ENCODE results near the gene CD46.

CD46 gene

GRCh38 chr1:207815466-207815865 is 63.6 kb downstream of the CD46 start:
- Histone ChIP-seq H3K9ac (ENCODE audit: low read depth, low read length, poor library complexity) (no peak overlapping the region), H3K27me3 (ENCODE audit: control insufficient read depth in 3 of 3, insufficient read depth in 3 of 3, low read depth in 1 of 3, low read length in 3 of 3) (no peaks in the 10 kb centered on the region), H2BK5ac (ENCODE audit: low read length) (no peak overlapping the region), H3K36me3 (replicated peaks in 1 of 2; ENCODE audit: control insufficient read depth in 2 of 2, insufficient read depth in 2 of 2, low read length in 2 of 2) (peaks cover 0 to 68% of the 10 kb centered on the region in 2 donors), H4K8ac (ENCODE audit: low read depth, low read length) (no peak overlapping the region), H3K4ac (ENCODE audit: low read length) (no peak overlapping the region), H3K9me3 (replicated peaks in 1 of 2; ENCODE audit: control insufficient read depth in 2 of 2, insufficient read depth in 1 of 2, low read depth in 1 of 2, low read length in 2 of 2) (no peaks in the 10 kb centered on the region), H2AK5ac (ENCODE audit: low read depth, low read length) (no peak overlapping the region), H2BK15ac (ENCODE audit: low read length) (no peak overlapping the region), H3K27ac (replicated peaks; ENCODE audit: low read length) (no peak overlapping the region), H3K79me1 (ENCODE audit: low read depth, low read length) (no peaks in the 10 kb centered on the region), H3K4me2 (ENCODE audit: insufficient read depth, low read length, poor library complexity, severe bottlenecking) (no peak overlapping the region), H3K14ac (ENCODE audit: low read length) (no peak overlapping the region), H2BK120ac (ENCODE audit: low read depth, low read length) (no peak overlapping the region), H3K4me3 (ENCODE audit: low read length in 2 of 2) (no peak overlapping the region), H2AFZ (ENCODE audit: low read length) (no peak overlapping the region), H3K23ac (ENCODE audit: low read depth, low read length, poor library complexity) (no peak overlapping the region), H2BK12ac (ENCODE audit: low read length) (no peak overlapping the region), H4K91ac (ENCODE audit: low read depth, low read length, poor library complexity) (no peak overlapping the region), H3K18ac (ENCODE audit: low read length) (no peak overlapping the region), H3K4me1 (ENCODE audit: control insufficient read depth in 2 of 2, insufficient read depth in 1 of 2, low read depth in 1 of 2, low read length in 2 of 2) (no peaks in the 10 kb centered on the region)
- DNase-seq (ENCODE audit: low spot score) = no peak
- no CpG with 5 or more reads among the region's 8 CpGs for WGBS, 2 donors (ENCODE audit: extremely low coverage in 2 of 2, insufficient read length in 2 of 2, insufficient replicate concordance in 1 of 2)

DNA sequence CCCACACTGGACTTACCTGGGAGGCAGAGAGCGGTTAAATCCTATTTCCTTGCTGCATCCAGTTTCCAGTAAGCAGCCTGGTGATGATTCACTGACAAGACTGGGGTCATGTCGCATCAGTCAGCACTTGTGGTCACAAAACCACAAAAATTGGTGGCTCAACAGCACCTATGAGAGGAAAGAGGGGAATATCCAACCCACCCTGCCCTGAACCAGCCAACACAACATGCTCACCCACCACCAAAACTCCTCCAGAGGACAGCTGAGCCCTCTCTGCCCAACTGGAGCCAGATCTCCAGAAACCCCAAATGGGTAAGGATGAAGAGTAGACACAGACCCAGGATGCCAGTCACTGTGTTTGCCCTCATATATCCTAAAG is 64.0 kb downstream of the CD46 start:
- H3K4me2 ChIP-seq (ENCODE audit: insufficient read depth, low read length, poor library complexity, severe bottlenecking) = no peak overlapping the region
- H2BK120ac ChIP-seq (ENCODE audit: low read depth, low read length) = no peak overlapping the region
- no peak overlapping the region for H3K18ac ChIP-seq (ENCODE audit: low read length)
- H3K14ac ChIP-seq (ENCODE audit: low read length) = no peak overlapping the region
- no peaks in the 10 kb centered on the region for H3K79me1 ChIP-seq (ENCODE audit: low read depth, low read length)
- no peak overlapping the region for H4K8ac ChIP-seq (ENCODE audit: low read depth, low read length)
- no peak overlapping the region for H2BK12ac ChIP-seq (ENCODE audit: low read length)
- H3K4ac ChIP-seq (ENCODE audit: low read length) = no peak overlapping the region
- no peak overlapping the region for H2AFZ ChIP-seq (ENCODE audit: low read length)
- no peak overlapping the region for H3K4me3 ChIP-seq (ENCODE audit: low read length in 2 of 2)
- no peaks in the 10 kb centered on the region for H3K9me3 ChIP-seq (replicated peaks in 1 of 2; ENCODE audit: control insufficient read depth in 2 of 2, insufficient read depth in 1 of 2, low read depth in 1 of 2, low read length in 2 of 2)
- H3K27ac ChIP-seq (replicated peaks; ENCODE audit: low read length) = no peak overlapping the region
- DNase-seq (ENCODE audit: low spot score) = no peak
- no peaks in the 10 kb centered on the region for H3K4me1 ChIP-seq (ENCODE audit: control insufficient read depth in 2 of 2, insufficient read depth in 1 of 2, low read depth in 1 of 2, low read length in 2 of 2)
- no peak overlapping the region for H3K9ac ChIP-seq (ENCODE audit: low read depth, low read length, poor library complexity)
- no peak overlapping the region for H3K23ac ChIP-seq (ENCODE audit: low read depth, low read length, poor library complexity)
- no peak overlapping the region for H2BK5ac ChIP-seq (ENCODE audit: low read length)
- H3K36me3 ChIP-seq (replicated peaks in 1 of 2; ENCODE audit: control insufficient read depth in 2 of 2, insufficient read depth in 2 of 2, low read length in 2 of 2) = peaks cover 0 to 68% of the 10 kb centered on the region in 2 donors
- no CpG with 5 or more reads among the region's 2 CpGs for WGBS, 2 donors (ENCODE audit: extremely low coverage in 2 of 2, insufficient read length in 2 of 2, insufficient replicate concordance in 1 of 2)
- no peak overlapping the region for H2BK15ac ChIP-seq (ENCODE audit: low read length)
- H3K27me3 ChIP-seq (ENCODE audit: control insufficient read depth in 3 of 3, insufficient read depth in 3 of 3, low read depth in 1 of 3, low read length in 3 of 3) = no peaks in the 10 kb centered on the region
- no peak overlapping the region for H2AK5ac ChIP-seq (ENCODE audit: low read depth, low read length)
- no peak overlapping the region for H4K91ac ChIP-seq (ENCODE audit: low read depth, low read length, poor library complexity)

- H3K27ac ChIP-seq (replicated peaks; ENCODE audit: low read length) = no peak overlapping the region
- no peak overlapping the region for H2BK120ac ChIP-seq (ENCODE audit: low read depth, low read length)
- H3K27me3 ChIP-seq (ENCODE audit: control insufficient read depth in 3 of 3, insufficient read depth in 3 of 3, low read depth in 1 of 3, low read length in 3 of 3) = no peaks in the 10 kb centered on the region
- no peak overlapping the region for H2BK15ac ChIP-seq (ENCODE audit: low read length)
- no CpG with 5 or more reads among the region's 7 CpGs for WGBS, 2 donors (ENCODE audit: extremely low coverage in 2 of 2, insufficient read length in 2 of 2, insufficient replicate concordance in 1 of 2)
- no peak overlapping the region for H2BK5ac ChIP-seq (ENCODE audit: low read length)
- H3K79me1 ChIP-seq (ENCODE audit: low read depth, low read length) = no peaks in the 10 kb centered on the region
- no peak for DNase-seq (ENCODE audit: low spot score)
- no peaks in the 10 kb centered on the region for H3K9me3 ChIP-seq (replicated peaks in 1 of 2; ENCODE audit: control insufficient read depth in 2 of 2, insufficient read depth in 1 of 2, low read depth in 1 of 2, low read length in 2 of 2)
- no peak overlapping the region for H4K8ac ChIP-seq (ENCODE audit: low read depth, low read length)
- no peaks in the 10 kb centered on the region for H3K4me1 ChIP-seq (ENCODE audit: control insufficient read depth in 2 of 2, insufficient read depth in 1 of 2, low read depth in 1 of 2, low read length in 2 of 2)
- H2AK5ac ChIP-seq (ENCODE audit: low read depth, low read length) = no peak overlapping the region
- H3K4me3 ChIP-seq (ENCODE audit: low read length in 2 of 2) = no peak overlapping the region
- no peak overlapping the region for H3K14ac ChIP-seq (ENCODE audit: low read length)
- no peak overlapping the region for H3K4me2 ChIP-seq (ENCODE audit: insufficient read depth, low read length, poor library complexity, severe bottlenecking)
- no peak overlapping the region for H3K23ac ChIP-seq (ENCODE audit: low read depth, low read length, poor library complexity)
- no peak overlapping the region for H2BK12ac ChIP-seq (ENCODE audit: low read length)
- no peak overlapping the region for H4K91ac ChIP-seq (ENCODE audit: low read depth, low read length, poor library complexity)
- peaks cover 0 to 66% of the 10 kb centered on the region in 2 donors for H3K36me3 ChIP-seq (replicated peaks in 1 of 2; ENCODE audit: control insufficient read depth in 2 of 2, insufficient read depth in 2 of 2, low read length in 2 of 2)
- no peak overlapping the region for H3K9ac ChIP-seq (ENCODE audit: low read depth, low read length, poor library complexity)
- H2AFZ ChIP-seq (ENCODE audit: low read length) = no peak overlapping the region
- no peak overlapping the region for H3K4ac ChIP-seq (ENCODE audit: low read length)
- no peak overlapping the region for H3K18ac ChIP-seq (ENCODE audit: low read length)
Observed at GRCh38 chr1:207817166-207817565, 65.3 kb downstream of the CD46 start.

- H3K27ac ChIP-seq (replicated peaks; ENCODE audit: low read length) = no peak overlapping the region
- WGBS, 2 donors (ENCODE audit: extremely low coverage in 2 of 2, insufficient read length in 2 of 2, insufficient replicate concordance in 1 of 2) = no CpG with 5 or more reads among the region's 48 CpGs
Observed at GRCh38 chr1:207817778-207818751, 66.2 kb downstream of the CD46 start.

More at GRCh38 chr1:207817778-207818751, 66.2 kb downstream of the CD46 start:
- H3K4me3 ChIP-seq (ENCODE audit: low read length in 2 of 2) = no peak overlapping the region
- no peak for DNase-seq (ENCODE audit: low spot score)
- H3K23ac ChIP-seq (ENCODE audit: low read depth, low read length, poor library complexity) = no peak overlapping the region
- no peak overlapping the region for H3K9ac ChIP-seq (ENCODE audit: low read depth, low read length, poor library complexity)
- peaks cover 0 to 59% of the 10 kb centered on the region in 2 donors for H3K36me3 ChIP-seq (replicated peaks in 1 of 2; ENCODE audit: control insufficient read depth in 2 of 2, insufficient read depth in 2 of 2, low read length in 2 of 2)
- H3K4me2 ChIP-seq (ENCODE audit: insufficient read depth, low read length, poor library complexity, severe bottlenecking) = no peak overlapping the region
- no peaks in the 10 kb centered on the region for H3K4me1 ChIP-seq (ENCODE audit: control insufficient read depth in 2 of 2, insufficient read depth in 1 of 2, low read depth in 1 of 2, low read length in 2 of 2)
- no peak overlapping the region for H4K91ac ChIP-seq (ENCODE audit: low read depth, low read length, poor library complexity)
- no peak overlapping the region for H3K4ac ChIP-seq (ENCODE audit: low read length)
- no peak overlapping the region for H2AFZ ChIP-seq (ENCODE audit: low read length)
- H4K8ac ChIP-seq (ENCODE audit: low read depth, low read length) = no peak overlapping the region
- no peak overlapping the region for H2BK15ac ChIP-seq (ENCODE audit: low read length)
- no peaks in the 10 kb centered on the region for H3K79me1 ChIP-seq (ENCODE audit: low read depth, low read length)
- no peak overlapping the region for H3K14ac ChIP-seq (ENCODE audit: low read length)
- H2BK12ac ChIP-seq (ENCODE audit: low read length) = no peak overlapping the region
- H2BK120ac ChIP-seq (ENCODE audit: low read depth, low read length) = no peak overlapping the region
- no peak overlapping the region for H2BK5ac ChIP-seq (ENCODE audit: low read length)
- H3K18ac ChIP-seq (ENCODE audit: low read length) = peak overlapping the region; percentile 53
- no peaks in the 10 kb centered on the region for H3K27me3 ChIP-seq (ENCODE audit: control insufficient read depth in 3 of 3, insufficient read depth in 3 of 3, low read depth in 1 of 3, low read length in 3 of 3)
- no peak overlapping the region for H2AK5ac ChIP-seq (ENCODE audit: low read depth, low read length)
- H3K9me3 ChIP-seq (replicated peaks in 1 of 2; ENCODE audit: control insufficient read depth in 2 of 2, insufficient read depth in 1 of 2, low read depth in 1 of 2, low read length in 2 of 2) = no peaks in the 10 kb centered on the region
